ENCODE data around the gene CLIC5. TPM values are rescaled to one million over a fixed set of nuclear protein-coding genes. Genes with fewer than 3 reads are reported as not detected.

Gene CLIC5
- total RNA-seq, 2 experiments from 2014 or later, result 0.03 to 0.08 TPM

DNA sequence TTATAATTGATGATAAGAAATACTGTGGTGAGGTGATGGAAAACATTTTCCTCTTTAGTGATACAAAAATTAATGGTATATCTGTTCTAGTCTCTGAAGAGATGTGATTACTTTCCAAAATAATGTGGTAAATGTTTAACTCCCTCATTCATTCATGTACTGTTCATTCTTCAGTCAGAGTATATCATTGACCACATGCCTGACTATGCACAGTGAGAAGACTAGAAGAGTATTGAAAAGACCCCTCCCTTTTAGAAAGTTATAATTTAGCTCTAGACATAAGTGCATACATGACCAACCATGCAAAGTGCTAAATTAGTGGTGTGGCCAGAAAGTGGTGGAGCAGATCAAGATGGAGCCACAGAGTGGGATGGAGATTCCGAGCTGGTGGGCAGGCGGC lies 133.0 kb downstream of the CLIC5 start:
- no peaks in the 10 kb centered on the region for H3K36me3 ChIP-seq (ENCODE audit: insufficient read depth, low read length)

DNA sequence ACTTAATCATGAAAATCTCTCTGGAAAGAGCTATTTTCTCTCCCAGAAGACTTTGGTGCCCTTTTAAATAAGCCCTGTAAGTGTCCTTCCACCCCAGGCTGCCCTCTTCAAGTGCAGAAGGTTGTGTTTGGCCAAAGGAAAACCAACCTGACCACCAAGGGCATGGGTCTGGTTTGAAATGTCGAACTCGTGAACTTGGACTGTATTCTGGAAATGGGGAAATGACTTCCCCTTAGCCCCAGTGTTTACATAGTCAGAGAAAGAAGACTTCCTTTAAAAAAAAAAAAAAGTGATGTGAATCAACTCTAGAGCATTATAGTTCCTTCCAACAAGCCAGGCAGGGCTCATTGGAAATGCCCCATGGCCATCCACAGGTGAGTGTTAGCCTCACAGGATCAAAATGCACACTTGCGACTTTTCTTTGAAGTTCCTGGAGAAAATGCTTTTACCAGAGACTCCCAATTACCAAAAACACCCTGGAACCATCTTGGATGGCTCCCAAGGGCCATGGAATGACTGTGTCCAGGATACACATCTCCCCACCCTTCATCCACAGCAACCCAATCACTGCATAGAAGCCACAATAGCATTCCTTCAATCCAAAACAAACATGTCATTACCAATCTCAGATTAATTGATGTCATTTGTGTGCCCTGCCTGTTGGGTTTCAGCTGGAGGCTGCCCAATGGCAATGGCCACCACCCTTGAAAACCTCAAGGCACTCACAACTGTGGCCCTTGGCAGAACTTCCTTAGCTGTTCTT lies 133.8 kb downstream of the CLIC5 start:
- Histone ChIP-seq H3K4me1 (ENCODE audit: insufficient read depth, low read length, poor library complexity, severe bottlenecking) (no peaks in the 10 kb centered on the region), H2AFZ (ENCODE audit: low read length) (no peak overlapping the region), H3K4me2 (ENCODE audit: low read length) (no peak overlapping the region), H3K4me3 (ENCODE audit: low read depth, low read length, poor library complexity, severe bottlenecking) (no peak overlapping the region), H3K27ac (ENCODE audit: low read depth, low read length, poor library complexity, severe bottlenecking) (no peak overlapping the region), H3K9me2 (ENCODE audit: insufficient read depth, low read length) (no peaks in the 10 kb centered on the region), H3K9me3 (ENCODE audit: low read length) (no peaks in the 10 kb centered on the region), H4K20me1 (ENCODE audit: insufficient read depth, low read length) (no peaks in the 10 kb centered on the region), H3K79me2 (ENCODE audit: insufficient read depth, low read depth, low read length) (no peaks in the 10 kb centered on the region), H3K36me3 (ENCODE audit: insufficient read depth, low read length) (no peaks in the 10 kb centered on the region)
- BruUV-seq (replicated peaks), result no TSS peak
- DNase-seq (ENCODE audit: low spot score), result no peak
- ChIA-PET POLR2A (interaction anchor here (0.5 kb wide), 1 partner anchor 800 kb away, joined by 3 read pairs; no protein-coding TSS in a partner anchor), CTCF (ENCODE audit: unreplicated experiment) (no interaction called here)
- intact Hi-C loops (cut with micrococcal nuclease; ENCODE audit: unreplicated experiment), result no loop called here
- no peak for TF ChIP-seq EZH2phosphoT487 (IDR thresholded peaks at IDR 0.05; ENCODE audit: borderline replicate concordance, low read depth, low read length)
- TF ChIP-seq, protein P1, sequence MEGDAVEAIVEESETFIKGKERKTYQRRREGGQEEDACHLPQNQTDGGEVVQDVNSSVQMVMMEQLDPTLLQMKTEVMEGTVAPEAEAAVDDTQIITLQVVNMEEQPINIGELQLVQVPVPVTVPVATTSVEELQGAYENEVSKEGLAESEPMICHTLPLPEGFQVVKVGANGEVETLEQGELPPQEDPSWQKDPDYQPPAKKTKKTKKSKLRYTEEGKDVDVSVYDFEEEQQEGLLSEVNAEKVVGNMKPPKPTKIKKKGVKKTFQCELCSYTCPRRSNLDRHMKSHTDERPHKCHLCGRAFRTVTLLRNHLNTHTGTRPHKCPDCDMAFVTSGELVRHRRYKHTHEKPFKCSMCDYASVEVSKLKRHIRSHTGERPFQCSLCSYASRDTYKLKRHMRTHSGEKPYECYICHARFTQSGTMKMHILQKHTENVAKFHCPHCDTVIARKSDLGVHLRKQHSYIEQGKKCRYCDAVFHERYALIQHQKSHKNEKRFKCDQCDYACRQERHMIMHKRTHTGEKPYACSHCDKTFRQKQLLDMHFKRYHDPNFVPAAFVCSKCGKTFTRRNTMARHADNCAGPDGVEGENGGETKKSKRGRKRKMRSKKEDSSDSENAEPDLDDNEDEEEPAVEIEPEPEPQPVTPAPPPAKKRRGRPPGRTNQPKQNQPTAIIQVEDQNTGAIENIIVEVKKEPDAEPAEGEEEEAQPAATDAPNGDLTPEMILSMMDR (conservative IDR thresholded peaks at IDR 0.05; ENCODE audit: low read length), result no peak

More for the DNA sequence above, 133.0 kb downstream of the CLIC5 start:
- no peak for DNase-seq (ENCODE audit: low spot score)
- Histone ChIP-seq H3K79me2 (ENCODE audit: insufficient read depth, low read depth, low read length) (no peaks in the 10 kb centered on the region), H3K4me1 (ENCODE audit: insufficient read depth, low read length, poor library complexity, severe bottlenecking) (no peaks in the 10 kb centered on the region), H4K20me1 (ENCODE audit: insufficient read depth, low read length) (no peaks in the 10 kb centered on the region), H3K9me3 (ENCODE audit: low read length) (no peaks in the 10 kb centered on the region), H3K27ac (ENCODE audit: low read depth, low read length, poor library complexity, severe bottlenecking) (no peak overlapping the region), H3K4me2 (ENCODE audit: low read length) (no peak overlapping the region), H2AFZ (ENCODE audit: low read length) (no peak overlapping the region), H3K4me3 (ENCODE audit: low read depth, low read length, poor library complexity, severe bottlenecking) (no peak overlapping the region), H3K9me2 (ENCODE audit: insufficient read depth, low read length) (no peaks in the 10 kb centered on the region)
- CTCF ChIA-PET (ENCODE audit: unreplicated experiment), result no interaction called here
- no peak for TF ChIP-seq EZH2phosphoT487 (IDR thresholded peaks at IDR 0.05; ENCODE audit: borderline replicate concordance, low read depth, low read length)
- BruUV-seq (replicated peaks), result no TSS peak
- POLR2A ChIA-PET, result no interaction called here
- intact Hi-C loops (cut with micrococcal nuclease; ENCODE audit: unreplicated experiment), result no loop called here

DNA sequence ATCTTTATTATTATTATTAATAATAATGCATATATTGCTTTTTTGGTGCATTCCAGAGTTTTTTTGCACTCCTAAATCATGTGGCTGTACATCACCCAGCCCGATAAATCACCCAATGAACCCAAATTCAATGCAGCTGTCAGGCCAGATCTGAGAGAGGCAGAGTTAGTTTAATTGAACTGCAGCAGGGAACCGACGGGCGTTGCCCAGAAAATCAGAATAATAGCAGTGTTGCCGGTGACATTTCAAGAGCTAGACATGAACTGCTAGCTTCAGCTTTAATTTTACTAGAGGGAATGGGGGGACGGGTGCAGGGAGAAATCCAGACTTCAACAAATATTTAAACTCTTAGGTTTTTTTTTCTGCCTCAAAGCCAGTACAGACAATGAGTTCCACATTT lies 135.0 kb downstream of the CLIC5 start:
- no peak for DNase-seq (ENCODE audit: low spot score)
- H3K9me3 ChIP-seq (ENCODE audit: low read length), result no peaks in the 10 kb centered on the region
- no TSS peak for BruUV-seq (replicated peaks)
- POLR2A ChIA-PET, result interaction anchor here (1.3 kb wide), 1 partner anchor 32 kb away, joined by 3 read pairs; no protein-coding TSS in a partner anchor
- H3K36me3 ChIP-seq (ENCODE audit: insufficient read depth, low read length), result no peaks in the 10 kb centered on the region
- H3K4me1 ChIP-seq (ENCODE audit: insufficient read depth, low read length, poor library complexity, severe bottlenecking), result no peaks in the 10 kb centered on the region
- no peak overlapping the region for H2AFZ ChIP-seq (ENCODE audit: low read length)
- CTCF ChIA-PET (ENCODE audit: unreplicated experiment), result no interaction called here
- H3K9me2 ChIP-seq (ENCODE audit: insufficient read depth, low read length), result no peaks in the 10 kb centered on the region
- no peak overlapping the region for H3K4me3 ChIP-seq (ENCODE audit: low read depth, low read length, poor library complexity, severe bottlenecking)
- no peaks in the 10 kb centered on the region for H4K20me1 ChIP-seq (ENCODE audit: insufficient read depth, low read length)
- intact Hi-C loops (cut with micrococcal nuclease; ENCODE audit: unreplicated experiment), result no loop called here
- H3K27ac ChIP-seq (ENCODE audit: low read depth, low read length, poor library complexity, severe bottlenecking), result no peak overlapping the region
- no peak for TF ChIP-seq EZH2phosphoT487 (IDR thresholded peaks at IDR 0.05; ENCODE audit: borderline replicate concordance, low read depth, low read length)
- TF ChIP-seq, protein P1 (conservative IDR thresholded peaks at IDR 0.05; ENCODE audit: low read length), result no peak
- no peaks in the 10 kb centered on the region for H3K79me2 ChIP-seq (ENCODE audit: insufficient read depth, low read depth, low read length)
- H3K4me2 ChIP-seq (ENCODE audit: low read length), result no peak overlapping the region
